Measurements from ENCODE around the gene RPL7A.

RPL7A gene

DNA sequence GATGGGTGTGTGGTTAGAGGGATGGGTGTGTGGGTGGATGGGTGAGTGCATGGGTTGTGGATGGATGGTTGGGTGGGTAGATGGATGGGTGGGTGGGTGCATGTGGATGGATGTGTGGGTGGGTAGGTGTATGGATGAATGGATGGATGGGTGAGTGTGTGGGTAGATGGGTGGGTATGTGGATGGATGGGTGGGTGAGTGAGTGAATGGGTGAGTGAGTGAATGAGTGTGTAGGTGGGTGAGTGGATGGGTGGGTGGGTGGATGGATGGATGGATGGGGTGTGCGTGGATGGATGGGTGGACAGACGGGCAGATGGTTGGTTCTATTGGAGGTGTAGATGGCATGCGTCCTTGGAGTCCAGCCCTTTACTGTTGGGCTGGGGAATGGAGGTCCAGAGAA is 45.4 kb downstream of the RPL7A start:
- no peak for DNase-seq

DNA sequence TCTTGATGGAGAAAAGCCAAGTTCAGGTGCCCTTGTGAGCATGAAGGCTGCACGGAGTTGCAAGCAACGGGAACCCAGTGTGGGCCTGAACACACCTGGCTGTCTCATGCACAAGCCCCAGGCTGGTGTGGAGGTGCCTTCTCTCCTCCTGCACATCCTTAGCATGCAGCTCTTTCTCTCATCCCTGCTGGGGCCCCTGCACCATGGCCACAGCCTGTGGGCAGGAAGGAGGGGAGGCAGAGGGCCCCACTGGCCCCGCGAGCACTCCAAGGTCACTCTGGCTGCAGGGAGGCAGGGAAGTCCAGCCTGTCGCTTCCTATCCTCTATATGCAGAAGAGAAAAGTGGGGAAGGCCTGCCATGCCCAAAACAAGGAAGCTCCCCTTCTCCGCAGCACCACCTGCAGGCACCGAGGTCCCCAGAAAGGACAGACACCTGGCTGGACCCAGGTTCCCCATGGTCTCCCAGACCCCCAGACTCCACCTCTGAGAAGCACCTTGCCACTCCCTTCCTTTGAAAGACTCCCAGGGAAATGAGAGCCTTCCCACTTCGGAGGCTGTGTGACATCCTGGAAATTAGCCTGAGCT is 46.8 kb downstream of the RPL7A start:
- DNase-seq = no peak

DNA sequence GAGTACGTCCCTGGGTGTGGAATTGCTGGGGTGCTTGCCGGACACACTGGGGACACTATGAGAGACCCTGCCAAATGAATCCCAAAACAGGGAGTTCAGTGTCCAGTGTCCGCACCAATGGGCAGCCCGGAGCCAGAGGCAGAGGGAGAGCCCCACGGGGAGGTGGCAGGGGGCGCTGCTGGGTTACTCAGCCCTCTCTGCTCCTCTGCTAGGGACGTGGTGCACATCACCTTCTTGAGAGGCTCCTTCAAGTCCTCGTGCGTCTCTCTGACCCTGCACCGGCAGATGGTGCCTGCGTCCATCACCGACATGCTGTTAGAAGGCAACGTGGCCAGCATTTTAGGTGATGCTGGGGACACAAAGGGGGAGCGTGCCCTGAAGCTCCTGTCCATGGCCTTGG is 48.9 kb downstream of the RPL7A start:
- no peak for DNase-seq

DNA sequence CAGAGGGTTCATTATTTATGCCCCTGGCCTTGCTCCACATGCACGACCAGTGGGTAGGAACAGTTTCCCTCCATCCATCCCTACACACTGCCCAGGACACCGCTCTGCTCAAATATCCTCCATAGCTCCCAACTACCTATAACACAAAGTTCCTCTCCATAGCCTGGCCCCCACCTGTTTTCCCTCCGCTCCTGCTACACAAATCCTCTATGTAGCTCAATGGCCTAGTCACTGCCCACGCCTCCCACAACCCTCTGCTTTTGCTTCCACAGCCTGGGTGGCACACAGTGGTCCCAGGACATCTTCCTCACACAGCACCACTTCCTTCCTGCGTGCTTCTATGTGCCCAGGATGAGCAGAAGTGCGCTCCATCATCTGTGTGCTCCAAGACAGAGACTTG is 49.4 kb downstream of the RPL7A start:
- DNase-seq = no peak

DNA sequence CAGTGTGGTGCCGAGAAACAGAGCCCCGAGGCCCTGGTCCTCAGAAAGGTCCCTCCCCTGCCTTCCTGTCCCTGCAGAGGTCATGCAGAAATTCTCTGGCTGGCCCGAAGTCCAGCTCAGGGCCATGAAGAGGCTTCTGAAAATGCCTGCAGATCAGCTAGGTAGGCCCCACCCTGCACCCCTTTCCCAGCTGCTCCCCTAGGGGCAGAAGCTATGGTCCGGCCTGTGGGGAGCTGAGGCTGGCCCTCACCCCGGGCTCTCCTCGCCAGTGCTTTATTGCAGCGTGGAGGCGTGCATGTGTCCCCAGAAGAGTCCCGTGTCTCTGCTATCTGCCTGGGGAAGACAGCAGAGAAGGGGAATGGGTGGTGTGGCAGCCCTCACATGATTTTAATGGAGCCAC is 49.9 kb downstream of the RPL7A start:
- DNase-seq = no peak

DNA sequence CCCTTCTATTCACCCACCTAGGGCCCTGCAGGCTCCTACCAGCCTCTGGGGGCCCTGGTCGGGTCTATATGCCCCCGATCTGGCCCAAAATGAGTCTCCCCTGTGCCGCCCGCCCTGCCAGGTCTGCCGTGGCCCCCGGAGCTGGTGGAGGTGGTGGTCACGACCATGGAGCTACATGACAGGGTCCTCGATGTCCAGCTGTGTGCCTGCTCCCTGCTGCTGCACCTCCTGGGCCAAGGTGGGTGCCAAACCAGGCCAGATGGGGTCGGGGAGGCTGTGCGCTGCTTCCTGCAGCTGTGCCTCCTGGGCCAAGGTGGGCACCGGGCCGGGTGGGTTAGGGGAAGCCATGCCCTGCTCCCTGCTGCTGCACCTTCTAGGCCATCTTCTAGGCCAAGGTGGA is 52.3 kb downstream of the RPL7A start:
- DNase-seq = no peak
